Measurements from ENCODE around the gene RWDD3.

The RWDD3 gene

DNA sequence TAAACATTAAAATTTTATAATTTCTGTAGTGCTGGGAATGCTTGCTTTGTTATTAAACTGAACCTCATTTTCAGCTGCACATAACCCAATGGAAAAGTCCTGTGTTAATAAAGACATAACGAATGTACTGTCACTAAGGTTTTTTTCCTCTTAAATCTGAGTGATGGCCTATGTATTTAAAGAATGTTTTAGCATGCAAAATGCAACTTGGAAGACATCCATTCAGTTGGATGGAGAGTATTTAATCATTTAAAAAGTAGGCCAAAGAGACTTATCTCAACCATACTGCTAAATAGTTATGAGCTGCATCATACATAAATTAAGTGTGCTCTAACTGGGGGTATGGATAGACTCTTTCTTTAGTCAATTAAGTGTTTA is 48.5 kb downstream of the RWDD3 start:
- peak; percentile 43 to 45 for DNase-seq (ENCODE audit: low read depth in 2 of 2)

DNA sequence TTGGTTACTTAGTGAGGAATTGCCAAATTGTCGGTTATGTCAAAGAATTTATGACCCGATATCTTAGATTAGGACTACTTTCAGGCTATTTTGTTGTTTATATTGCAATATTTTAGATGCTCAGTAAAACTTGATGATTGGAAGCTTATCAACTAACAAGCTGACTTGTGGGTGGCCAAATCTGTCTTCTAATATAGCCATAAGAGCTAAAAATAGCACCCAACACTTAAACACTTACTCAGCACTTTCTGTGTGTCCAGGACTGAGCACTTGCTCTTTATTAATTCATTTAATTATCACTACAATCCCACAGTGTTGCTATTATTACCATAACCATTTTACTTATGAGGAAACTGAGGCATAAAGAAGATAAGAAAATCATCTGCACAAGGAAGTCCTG is 50.4 kb downstream of the RWDD3 start:
- DNase-seq (ENCODE audit: low read depth in 2 of 2) = no peak

- DNase-seq (ENCODE audit: low read depth in 2 of 2) = no peak
Measured at GRCh38 chr1:95286479-95286878, 52.5 kb downstream of the RWDD3 start.

GRCh38 chr1:95287081-95287480 is 53.1 kb downstream of the RWDD3 start:
- DNase-seq (ENCODE audit: low read depth in 2 of 2) = no peak

DNA sequence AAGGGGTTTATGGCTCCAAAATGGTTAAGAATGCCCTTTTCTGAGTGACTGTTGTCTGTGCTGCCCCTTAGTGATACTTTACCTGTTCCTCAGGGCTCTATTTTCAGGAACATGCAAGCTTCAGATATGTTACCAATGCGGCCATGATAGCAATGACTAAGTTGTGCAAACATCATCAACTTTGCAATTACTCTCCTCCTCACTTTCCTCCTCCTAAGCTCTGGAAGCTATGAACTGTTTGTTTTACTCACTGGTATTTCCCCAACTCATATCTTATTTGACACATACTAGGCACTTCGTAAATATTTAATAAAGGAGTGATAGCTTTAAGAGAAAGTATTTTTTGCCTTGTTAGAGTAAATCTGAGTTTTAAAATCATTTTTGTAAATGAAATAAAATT is 53.8 kb downstream of the RWDD3 start:
- no peak for DNase-seq (ENCODE audit: low read depth in 2 of 2)

Data from fibroblast of skin of left quadriceps (primary cell).